Astrocyte (in vitro differentiated cells and primary cell): Measurements from ENCODE around the gene AUTS2.

ENCODE experiments used
- EZH2 ChIP-seq: IDR thresholded peaks from 2 replicates; pipeline ENCODE4 v1.6.1; 2012; ENCODE audit warnings: mild to moderate bottlenecking, low read length, inconsistent platforms; ENCODE audit not compliant: insufficient read depth
- TF ChIP-seq, protein P1 (sequence below): IDR thresholded peaks from 2 replicates; pipeline ENCODE4 v1.5.1; 2011; ENCODE audit warnings: low read depth, mild to moderate bottlenecking, inconsistent platforms, low read length, moderate library complexity; ENCODE audit not compliant: insufficient read depth

DNA sequence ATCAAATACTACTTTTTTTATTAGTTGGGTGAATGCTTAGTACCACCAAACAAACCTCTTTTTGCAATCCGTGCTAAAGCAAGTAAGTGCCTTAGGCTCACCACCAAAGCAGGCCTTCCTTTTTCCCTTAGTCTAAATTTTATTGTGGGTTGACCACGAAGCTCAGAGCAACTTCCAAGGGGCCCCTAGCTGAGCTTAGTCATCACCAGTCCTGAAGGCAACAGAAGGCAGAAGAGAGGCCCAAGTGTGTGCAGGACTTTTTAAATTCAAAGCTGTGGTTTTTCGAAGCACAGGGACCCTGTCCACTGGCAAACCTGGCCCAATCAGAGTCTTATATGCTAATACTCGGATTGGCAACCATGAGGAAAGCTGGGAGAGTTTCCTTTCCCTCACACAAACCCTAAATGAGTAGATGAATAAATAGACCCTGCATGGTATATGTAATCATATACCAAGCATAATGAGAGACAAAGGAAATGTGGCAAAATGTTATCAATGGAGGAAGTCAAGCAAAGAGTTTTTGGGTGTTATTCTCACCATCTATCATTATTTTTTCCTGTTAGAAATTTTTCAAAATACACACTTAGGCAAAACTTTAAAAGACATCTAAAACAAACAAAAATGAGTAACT, 1080.5 kb downstream of the AUTS2 start:
- TF ChIP-seq, protein P1, sequence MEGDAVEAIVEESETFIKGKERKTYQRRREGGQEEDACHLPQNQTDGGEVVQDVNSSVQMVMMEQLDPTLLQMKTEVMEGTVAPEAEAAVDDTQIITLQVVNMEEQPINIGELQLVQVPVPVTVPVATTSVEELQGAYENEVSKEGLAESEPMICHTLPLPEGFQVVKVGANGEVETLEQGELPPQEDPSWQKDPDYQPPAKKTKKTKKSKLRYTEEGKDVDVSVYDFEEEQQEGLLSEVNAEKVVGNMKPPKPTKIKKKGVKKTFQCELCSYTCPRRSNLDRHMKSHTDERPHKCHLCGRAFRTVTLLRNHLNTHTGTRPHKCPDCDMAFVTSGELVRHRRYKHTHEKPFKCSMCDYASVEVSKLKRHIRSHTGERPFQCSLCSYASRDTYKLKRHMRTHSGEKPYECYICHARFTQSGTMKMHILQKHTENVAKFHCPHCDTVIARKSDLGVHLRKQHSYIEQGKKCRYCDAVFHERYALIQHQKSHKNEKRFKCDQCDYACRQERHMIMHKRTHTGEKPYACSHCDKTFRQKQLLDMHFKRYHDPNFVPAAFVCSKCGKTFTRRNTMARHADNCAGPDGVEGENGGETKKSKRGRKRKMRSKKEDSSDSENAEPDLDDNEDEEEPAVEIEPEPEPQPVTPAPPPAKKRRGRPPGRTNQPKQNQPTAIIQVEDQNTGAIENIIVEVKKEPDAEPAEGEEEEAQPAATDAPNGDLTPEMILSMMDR, result no peak
- TF ChIP-seq EZH2, result no peak
